ENCODE measurements around the gene TUBGCP3.
"Not testable (repeated sequence)": the region's sequence is repeated elsewhere in the genome, so short reads cannot be mapped to it uniquely, and the experiment has no call there.

DNA sequence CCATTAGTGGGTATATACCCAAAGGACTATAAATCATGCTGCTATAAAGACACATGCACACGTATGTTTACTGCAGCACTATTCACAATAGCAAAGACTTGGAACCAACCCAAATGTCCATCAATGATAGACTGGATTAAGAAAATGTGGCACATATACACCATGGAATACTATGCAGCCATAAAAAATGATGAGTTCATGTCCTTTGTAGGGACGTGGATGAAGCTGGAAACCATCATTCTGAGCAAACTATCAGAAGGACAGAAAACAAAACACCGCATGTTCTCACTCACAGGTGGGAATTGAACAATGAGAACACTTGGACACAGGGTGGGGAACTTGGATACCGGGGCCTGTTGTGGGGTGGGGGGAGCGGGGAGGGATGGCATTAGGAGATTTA is 39.0 kb downstream of the TUBGCP3 start:
- TF ChIP-seq, protein P1, sequence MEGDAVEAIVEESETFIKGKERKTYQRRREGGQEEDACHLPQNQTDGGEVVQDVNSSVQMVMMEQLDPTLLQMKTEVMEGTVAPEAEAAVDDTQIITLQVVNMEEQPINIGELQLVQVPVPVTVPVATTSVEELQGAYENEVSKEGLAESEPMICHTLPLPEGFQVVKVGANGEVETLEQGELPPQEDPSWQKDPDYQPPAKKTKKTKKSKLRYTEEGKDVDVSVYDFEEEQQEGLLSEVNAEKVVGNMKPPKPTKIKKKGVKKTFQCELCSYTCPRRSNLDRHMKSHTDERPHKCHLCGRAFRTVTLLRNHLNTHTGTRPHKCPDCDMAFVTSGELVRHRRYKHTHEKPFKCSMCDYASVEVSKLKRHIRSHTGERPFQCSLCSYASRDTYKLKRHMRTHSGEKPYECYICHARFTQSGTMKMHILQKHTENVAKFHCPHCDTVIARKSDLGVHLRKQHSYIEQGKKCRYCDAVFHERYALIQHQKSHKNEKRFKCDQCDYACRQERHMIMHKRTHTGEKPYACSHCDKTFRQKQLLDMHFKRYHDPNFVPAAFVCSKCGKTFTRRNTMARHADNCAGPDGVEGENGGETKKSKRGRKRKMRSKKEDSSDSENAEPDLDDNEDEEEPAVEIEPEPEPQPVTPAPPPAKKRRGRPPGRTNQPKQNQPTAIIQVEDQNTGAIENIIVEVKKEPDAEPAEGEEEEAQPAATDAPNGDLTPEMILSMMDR (IDR thresholded peaks at IDR 0.05) = not testable (repeated sequence)
- TF ChIP-seq POLR2A (IDR thresholded peaks at IDR 0.05) = not testable (repeated sequence)
